ENCODE data around the gene RIN3.

DNA sequence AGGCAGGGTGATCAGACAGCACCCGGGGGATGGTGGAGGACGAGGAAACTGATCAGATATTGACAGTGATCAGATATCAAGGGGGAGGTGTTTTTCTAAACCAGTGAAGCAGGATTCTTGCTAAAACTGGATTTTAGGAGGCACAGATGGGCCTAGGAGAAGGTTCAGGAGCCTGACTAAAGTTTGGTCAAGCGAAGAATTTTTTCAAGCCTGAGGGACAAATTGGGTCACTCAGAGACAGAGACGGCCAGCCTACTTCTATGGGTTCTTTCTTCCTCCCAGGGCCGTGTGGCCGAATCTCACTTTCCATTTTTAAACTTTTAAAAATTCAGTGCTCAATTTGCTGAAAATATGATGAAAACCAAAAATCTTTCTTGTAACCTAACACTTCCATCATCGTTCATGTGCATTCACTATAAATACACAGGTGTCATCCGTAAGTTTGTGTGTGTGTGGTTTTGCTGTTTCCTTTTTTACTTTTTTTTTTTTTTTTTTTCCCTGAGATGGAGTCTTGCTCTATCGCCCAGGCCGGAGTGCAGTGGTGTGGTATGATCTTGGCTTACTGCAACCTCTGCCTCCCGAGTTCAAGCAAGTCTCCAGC, 68.5 kb downstream of the RIN3 start:
- TF ChIP-seq, protein P1, sequence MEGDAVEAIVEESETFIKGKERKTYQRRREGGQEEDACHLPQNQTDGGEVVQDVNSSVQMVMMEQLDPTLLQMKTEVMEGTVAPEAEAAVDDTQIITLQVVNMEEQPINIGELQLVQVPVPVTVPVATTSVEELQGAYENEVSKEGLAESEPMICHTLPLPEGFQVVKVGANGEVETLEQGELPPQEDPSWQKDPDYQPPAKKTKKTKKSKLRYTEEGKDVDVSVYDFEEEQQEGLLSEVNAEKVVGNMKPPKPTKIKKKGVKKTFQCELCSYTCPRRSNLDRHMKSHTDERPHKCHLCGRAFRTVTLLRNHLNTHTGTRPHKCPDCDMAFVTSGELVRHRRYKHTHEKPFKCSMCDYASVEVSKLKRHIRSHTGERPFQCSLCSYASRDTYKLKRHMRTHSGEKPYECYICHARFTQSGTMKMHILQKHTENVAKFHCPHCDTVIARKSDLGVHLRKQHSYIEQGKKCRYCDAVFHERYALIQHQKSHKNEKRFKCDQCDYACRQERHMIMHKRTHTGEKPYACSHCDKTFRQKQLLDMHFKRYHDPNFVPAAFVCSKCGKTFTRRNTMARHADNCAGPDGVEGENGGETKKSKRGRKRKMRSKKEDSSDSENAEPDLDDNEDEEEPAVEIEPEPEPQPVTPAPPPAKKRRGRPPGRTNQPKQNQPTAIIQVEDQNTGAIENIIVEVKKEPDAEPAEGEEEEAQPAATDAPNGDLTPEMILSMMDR (conservative IDR thresholded peaks at IDR 0.05; ENCODE audit: low read depth, low read length) = no peak
- TF ChIP-seq EZH2 (IDR thresholded peaks at IDR 0.05; ENCODE audit: borderline replicate concordance, low read depth, low read length, poor library complexity, severe bottlenecking) = no peak
